H1 (cell line): ENCODE results near the gene IQGAP3. TPM values are rescaled to one million over a fixed set of nuclear protein-coding genes. Genes with fewer than 3 reads are reported as not detected.

Experiments
- CBX5 ChIP-seq: fragments of 300-800, 300-1000 bp; sonication (generic); IDR thresholded peaks from 2 replicates; pipeline ENCODE4 v1.7.1; 2016; ENCODE audit warnings: antibody characterized with exemption, low read length, low read depth
- CBX8 ChIP-seq: fragments of 300-800, 300-1000 bp; sonication (generic); IDR thresholded peaks from 2 replicates; pipeline ENCODE4 v1.7.1; 2016; ENCODE audit warnings: low read depth, low read length, borderline replicate concordance
- FOSL1 ChIP-seq: IDR thresholded peaks from 2 replicates; pipeline ENCODE4 v1.6.1; 2011; ENCODE audit warnings: mild to moderate bottlenecking, low read depth, low read length, moderate library complexity; ENCODE audit not compliant: insufficient read depth
- JUN ChIP-seq: IDR thresholded peaks from 2 replicates; pipeline ENCODE4 v1.6.1; 2011; ENCODE audit warnings: low read depth, mild to moderate bottlenecking, improper control_type of control experiment, low read length
- JUND ChIP-seq: IDR thresholded peaks from 2 replicates; pipeline ENCODE4 v1.6.1; 2011; ENCODE audit warnings: mild to moderate bottlenecking, improper control_type of control experiment, low read length
- KDM5A ChIP-seq: fragments of 200-600 bp; IDR thresholded peaks from 2 replicates; pipeline ENCODE4 v1.7.1; 2012; ENCODE audit warnings: mild to moderate bottlenecking, low read length, inconsistent platforms, mixed read lengths
- RAD21 ChIP-seq, 2 experiments: IDR thresholded peaks in 1 of 2; conservative IDR thresholded peaks in 1 of 2; 2 replicates each; pipeline ENCODE4 v1.6.1; 2011; ENCODE audit warnings: low read depth in 2 of 2, low read length in 2 of 2, improper control_type of control experiment in 1 of 2, inconsistent platforms in 1 of 2, mild to moderate bottlenecking in 1 of 2, moderate library complexity in 1 of 2
- polyA plus RNA-seq, 7 experiments: library from polyadenylated mRNA; depleted of rRNA in 3 of 7; stranded (reverse) in 5 of 7; unstranded in 2 of 7; fragments of >200 nt in 5 of 7; fragments of 200-250 nt in 2 of 7; gene quantifications; 1 replicate in 5 of 7; 2 replicates in 1 of 7; 4 replicates in 1 of 7; pipeline versions ENCODE4 v1.2.1 to v1.2.3, GENCODE V29; 2011 to 2013; ENCODE audit warnings: missing spikeins in 2 of 7, mixed read lengths in 2 of 7
- total RNA-seq: library from RNA; stranded (reverse); fragmentation: NEBNext Ultra II Directional; extraction: Animal tissue kit (Norgen Biotek cat#: 25700); gene quantifications from 2 replicates; pipeline ENCODE4 v1.2.1, GENCODE V29; 2021
- TF ChIP-seq, protein P1 (sequence below): fragments of 300-600 bp; sonication (generic); IDR thresholded peaks from 2 replicates; pipeline ENCODE4 v1.7.1; 2012; ENCODE audit warnings: low read length, moderate library complexity, mild to moderate bottlenecking, inconsistent platforms; ENCODE audit not compliant: insufficient replicate concordance
- TF ChIP-seq, protein P2 (sequence below): IDR thresholded peaks from 2 replicates; pipeline ENCODE4 v1.6.1; 2012; ENCODE audit warnings: inconsistent platforms

Gene IQGAP3
- total and polyA plus RNA-seq, 2 of the 8 experiments (the other 6 are each of a cell fraction or from before 2014, with no cell fraction given) = 14.6 to 22.3 TPM

DNA sequence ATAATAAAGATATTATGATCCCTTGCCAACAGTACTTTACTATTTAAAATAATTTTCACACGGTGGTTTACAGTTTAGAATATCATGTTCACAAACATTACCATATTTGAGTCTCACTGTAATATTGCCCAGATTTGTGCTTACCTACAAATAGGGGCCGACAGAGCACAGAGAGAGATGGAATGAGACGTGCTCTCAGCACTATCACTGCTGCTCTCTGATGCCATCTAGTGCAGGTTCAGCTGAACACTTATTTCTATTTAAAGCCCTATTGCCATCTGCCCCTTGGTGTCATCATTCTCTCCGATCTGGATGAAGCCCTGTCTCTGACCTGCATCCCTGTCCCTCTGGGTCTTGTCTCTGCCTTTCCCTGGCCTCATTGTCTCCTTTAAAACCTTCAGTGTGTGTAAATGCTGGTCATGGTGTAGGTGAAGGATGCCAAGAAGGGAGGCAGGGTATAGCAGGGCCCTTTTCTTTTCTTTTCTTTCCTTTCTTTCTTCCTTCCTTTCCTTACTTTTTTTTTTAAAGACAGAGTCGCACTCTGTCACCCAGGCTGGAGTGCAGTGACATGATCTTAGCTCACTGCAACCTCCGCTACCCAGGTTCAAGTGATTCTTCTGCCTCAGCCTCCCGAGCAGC, 35.8 kb upstream of the IQGAP3 start (continued):
- TF ChIP-seq, protein P1, sequence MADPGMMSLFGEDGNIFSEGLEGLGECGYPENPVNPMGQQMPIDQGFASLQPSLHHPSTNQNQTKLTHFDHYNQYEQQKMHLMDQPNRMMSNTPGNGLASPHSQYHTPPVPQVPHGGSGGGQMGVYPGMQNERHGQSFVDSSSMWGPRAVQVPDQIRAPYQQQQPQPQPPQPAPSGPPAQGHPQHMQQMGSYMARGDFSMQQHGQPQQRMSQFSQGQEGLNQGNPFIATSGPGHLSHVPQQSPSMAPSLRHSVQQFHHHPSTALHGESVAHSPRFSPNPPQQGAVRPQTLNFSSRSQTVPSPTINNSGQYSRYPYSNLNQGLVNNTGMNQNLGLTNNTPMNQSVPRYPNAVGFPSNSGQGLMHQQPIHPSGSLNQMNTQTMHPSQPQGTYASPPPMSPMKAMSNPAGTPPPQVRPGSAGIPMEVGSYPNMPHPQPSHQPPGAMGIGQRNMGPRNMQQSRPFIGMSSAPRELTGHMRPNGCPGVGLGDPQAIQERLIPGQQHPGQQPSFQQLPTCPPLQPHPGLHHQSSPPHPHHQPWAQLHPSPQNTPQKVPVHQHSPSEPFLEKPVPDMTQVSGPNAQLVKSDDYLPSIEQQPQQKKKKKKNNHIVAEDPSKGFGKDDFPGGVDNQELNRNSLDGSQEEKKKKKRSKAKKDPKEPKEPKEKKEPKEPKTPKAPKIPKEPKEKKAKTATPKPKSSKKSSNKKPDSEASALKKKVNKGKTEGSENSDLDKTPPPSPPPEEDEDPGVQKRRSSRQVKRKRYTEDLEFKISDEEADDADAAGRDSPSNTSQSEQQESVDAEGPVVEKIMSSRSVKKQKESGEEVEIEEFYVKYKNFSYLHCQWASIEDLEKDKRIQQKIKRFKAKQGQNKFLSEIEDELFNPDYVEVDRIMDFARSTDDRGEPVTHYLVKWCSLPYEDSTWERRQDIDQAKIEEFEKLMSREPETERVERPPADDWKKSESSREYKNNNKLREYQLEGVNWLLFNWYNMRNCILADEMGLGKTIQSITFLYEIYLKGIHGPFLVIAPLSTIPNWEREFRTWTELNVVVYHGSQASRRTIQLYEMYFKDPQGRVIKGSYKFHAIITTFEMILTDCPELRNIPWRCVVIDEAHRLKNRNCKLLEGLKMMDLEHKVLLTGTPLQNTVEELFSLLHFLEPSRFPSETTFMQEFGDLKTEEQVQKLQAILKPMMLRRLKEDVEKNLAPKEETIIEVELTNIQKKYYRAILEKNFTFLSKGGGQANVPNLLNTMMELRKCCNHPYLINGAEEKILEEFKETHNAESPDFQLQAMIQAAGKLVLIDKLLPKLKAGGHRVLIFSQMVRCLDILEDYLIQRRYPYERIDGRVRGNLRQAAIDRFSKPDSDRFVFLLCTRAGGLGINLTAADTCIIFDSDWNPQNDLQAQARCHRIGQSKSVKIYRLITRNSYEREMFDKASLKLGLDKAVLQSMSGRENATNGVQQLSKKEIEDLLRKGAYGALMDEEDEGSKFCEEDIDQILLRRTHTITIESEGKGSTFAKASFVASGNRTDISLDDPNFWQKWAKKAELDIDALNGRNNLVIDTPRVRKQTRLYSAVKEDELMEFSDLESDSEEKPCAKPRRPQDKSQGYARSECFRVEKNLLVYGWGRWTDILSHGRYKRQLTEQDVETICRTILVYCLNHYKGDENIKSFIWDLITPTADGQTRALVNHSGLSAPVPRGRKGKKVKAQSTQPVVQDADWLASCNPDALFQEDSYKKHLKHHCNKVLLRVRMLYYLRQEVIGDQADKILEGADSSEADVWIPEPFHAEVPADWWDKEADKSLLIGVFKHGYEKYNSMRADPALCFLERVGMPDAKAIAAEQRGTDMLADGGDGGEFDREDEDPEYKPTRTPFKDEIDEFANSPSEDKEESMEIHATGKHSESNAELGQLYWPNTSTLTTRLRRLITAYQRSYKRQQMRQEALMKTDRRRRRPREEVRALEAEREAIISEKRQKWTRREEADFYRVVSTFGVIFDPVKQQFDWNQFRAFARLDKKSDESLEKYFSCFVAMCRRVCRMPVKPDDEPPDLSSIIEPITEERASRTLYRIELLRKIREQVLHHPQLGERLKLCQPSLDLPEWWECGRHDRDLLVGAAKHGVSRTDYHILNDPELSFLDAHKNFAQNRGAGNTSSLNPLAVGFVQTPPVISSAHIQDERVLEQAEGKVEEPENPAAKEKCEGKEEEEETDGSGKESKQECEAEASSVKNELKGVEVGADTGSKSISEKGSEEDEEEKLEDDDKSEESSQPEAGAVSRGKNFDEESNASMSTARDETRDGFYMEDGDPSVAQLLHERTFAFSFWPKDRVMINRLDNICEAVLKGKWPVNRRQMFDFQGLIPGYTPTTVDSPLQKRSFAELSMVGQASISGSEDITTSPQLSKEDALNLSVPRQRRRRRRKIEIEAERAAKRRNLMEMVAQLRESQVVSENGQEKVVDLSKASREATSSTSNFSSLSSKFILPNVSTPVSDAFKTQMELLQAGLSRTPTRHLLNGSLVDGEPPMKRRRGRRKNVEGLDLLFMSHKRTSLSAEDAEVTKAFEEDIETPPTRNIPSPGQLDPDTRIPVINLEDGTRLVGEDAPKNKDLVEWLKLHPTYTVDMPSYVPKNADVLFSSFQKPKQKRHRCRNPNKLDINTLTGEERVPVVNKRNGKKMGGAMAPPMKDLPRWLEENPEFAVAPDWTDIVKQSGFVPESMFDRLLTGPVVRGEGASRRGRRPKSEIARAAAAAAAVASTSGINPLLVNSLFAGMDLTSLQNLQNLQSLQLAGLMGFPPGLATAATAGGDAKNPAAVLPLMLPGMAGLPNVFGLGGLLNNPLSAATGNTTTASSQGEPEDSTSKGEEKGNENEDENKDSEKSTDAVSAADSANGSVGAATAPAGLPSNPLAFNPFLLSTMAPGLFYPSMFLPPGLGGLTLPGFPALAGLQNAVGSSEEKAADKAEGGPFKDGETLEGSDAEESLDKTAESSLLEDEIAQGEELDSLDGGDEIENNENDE = no peak
- TF ChIP-seq, protein P2, sequence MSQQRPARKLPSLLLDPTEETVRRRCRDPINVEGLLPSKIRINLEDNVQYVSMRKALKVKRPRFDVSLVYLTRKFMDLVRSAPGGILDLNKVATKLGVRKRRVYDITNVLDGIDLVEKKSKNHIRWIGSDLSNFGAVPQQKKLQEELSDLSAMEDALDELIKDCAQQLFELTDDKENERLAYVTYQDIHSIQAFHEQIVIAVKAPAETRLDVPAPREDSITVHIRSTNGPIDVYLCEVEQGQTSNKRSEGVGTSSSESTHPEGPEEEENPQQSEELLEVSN = no peak
- TF ChIP-seq RAD21 (IDR thresholded peaks at IDR 0.05 in 1 of 2, conservative IDR thresholded peaks at IDR 0.05 in 1 of 2; ENCODE audit: low read depth in 2 of 2, low read length in 2 of 2) (peak; percentile 70 to 80), KDM5A (no peak), JUN (no peak), CBX8 (no peak), FOSL1 (no peak), CBX5 (no peak), JUND (no peak)
